Activated gamma-delta T cell treated with Interleukin-2 at 50 U/mL for 16 hours (primary cell): ENCODE measurements around the gene PRSS23.

ENCODE experiments used
- DNase-seq: peaks from one replicate; pipeline ENCODE4 v3.0.0-alpha.2; 2020

Gene PRSS23

DNA sequence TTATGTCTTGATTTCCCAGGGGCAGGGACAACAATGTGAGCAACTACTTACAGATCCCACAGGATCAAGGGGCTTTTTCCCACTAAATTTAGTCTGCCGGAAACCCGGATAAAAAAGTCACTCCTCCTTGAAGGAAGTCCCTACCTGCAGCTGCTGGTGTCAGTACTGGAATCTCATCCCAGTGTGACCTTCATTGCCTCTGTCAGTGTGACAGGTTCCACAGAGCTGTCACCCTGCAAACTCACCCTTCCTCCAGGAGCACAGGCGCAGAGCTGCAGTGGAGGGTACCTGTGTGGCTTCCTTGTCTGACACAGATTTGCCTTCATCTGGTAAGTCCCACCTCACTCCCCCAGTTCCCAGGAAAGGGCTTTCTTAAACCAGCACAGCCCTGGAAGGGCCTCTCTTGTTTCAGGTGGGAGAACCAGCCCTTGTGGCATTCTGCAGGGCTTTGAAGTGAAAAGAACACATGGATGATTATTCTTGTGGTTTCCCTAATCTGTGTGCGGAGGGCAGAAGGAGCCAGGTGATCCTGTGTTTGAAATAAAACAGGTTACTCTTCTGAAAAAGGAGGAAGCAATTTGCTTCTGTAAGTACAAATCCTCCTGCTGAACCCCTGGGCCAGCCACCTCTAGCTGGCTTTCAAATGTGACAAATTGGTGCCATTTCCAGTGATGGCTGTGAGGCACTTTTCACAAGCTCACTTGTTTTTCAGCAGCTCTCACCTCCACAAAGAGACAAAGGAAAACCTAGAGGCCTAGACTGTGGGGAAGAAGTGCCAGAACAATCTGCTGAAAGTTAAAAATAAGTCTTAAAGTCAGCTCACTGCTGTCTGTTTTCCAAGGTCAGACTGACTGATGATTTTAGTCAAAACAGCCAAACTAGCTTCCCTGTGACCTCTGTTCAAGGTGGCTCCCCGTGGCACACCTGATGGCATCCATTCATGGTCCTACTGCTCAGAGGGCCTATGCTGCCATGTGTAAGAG is 9.2 kb upstream of the PRSS23 start:
- DNase-seq = no peak

DNA sequence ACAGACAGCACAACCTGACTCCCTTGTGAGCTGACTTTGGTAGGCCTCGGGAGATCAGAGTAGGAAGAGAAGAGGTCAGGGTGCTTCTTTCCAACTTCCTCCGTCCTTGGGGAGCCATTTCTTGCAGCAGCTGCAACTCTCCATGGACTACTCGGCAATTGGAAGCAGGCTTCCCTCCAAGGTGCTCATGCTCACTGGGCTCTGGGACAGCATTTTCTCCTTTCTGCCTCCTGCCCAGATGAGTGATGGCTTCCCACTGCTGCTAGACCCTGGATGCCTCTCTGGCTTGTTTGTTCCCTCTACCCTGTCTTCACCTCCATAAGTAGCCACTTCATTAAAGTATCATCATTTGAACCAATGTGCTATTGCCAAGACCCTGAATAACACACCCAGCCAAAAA is 8.2 kb upstream of the PRSS23 start:
- DNase-seq = no peak

DNA sequence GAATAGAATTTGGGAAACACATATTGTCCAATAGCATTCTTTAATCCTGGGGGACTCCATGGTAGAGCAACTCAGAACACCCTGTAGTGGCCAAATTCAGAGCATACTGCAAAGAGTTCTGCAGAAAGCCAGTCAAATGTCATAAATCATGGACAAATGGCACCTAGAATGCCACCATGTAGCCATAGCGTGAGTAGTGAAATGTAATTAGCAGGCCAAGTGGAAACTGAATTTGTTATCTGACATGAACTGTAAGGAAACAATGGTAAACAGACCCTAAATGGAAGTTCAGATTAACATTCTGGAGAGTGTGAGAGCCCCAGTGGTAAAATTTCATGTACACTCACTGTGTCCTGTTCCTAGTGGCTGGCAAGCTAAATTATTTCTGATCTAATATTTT is 7.0 kb upstream of the PRSS23 start:
- DNase-seq = no peak

DNA sequence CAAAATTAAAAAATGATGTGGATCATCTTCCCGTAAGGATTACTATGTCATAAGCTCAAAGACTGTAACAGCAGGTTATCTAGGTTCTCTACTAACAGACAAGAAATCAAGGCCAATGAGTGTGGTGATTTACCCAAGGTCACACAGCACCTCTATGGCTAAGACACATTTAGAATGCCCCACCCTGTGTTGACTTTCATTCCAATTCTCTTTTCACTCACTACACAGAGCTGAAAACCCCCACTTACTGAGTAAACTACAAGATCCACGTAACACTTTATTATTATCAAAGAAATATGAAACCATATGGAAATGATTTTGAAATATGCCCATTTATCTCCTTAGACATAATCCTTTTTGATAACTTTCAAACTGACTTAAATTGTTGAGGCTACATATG is 4.8 kb upstream of the PRSS23 start:
- no peak for DNase-seq

DNA sequence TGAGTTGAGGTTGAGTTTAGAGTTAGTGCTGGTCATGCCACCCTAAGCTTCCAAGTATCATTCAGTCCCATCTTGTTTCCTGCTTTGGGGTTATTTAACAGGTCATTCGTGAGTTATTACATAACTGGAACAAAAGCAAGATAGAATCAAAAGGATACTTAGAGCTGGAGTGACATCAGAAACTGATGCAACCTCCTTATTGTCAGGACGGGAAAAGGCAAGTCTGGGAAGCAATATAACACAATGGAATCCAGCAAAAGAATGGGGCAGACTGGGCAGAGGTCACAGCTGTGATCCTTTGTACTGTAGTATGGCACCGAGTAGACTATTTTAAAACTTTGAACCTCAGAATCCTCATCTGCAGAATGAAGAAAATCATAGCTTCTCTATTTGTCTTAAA is 4.4 kb upstream of the PRSS23 start:
- no peak for DNase-seq

DNA sequence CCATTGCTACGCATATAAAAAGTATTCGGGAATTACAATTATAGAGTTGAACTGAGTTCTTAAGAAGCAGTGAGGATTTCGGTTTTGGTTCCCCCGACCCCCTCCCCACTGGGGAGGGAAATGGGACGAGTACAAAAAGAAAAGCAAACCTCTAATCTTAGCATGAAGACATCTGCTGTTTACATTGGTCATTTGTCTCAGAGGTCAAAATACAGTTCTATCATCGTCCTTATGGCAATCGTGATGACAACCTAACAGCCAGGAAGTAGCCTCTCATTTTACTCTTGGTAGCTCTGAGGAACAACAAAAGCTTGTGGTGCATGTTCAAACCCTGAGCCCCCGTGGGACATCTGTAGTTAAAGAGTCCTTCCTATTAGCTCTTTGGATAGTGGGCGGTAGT is 3.2 kb upstream of the PRSS23 start:
- no peak for DNase-seq

DNA sequence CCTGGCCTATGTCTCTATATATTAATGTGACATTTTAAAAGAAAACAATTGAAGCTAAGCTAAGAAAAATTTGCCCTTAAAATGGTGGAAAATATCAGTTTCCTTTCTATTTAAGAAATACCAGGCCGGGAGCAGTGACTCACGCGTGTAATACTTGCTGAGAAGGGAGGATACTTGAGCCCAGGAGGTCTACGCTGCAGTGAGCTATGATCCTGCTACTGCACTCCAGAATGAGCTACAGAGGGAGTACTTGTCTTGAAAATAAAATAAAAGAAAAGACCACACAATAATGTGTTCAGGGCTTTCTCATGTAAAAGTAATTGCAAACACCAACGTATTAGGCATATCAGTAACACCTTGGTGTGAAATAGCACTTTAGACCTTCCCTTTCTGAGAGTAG is 1.4 kb upstream of the PRSS23 start:
- DNase-seq = no peak

DNA sequence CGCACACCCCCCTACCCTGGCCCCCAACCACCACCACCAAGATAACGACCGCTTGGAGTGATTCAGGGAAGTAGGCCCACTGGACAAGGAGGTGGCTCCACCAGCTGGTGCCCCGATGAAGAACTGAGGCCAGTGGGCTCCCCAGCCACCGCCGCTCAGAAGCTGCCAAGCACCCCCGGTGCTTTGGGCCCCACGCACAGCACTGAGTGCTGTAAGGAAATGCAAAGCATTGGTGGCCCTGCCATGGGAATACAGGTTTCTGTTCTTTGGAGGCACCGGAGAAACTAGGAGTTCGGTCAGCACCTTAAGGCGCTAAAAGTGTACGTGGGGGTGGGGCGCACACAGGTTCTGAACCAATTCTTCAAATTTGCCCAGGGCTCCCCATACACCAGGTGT is 664 bp upstream of the PRSS23 start:
- no peak for DNase-seq

DNA sequence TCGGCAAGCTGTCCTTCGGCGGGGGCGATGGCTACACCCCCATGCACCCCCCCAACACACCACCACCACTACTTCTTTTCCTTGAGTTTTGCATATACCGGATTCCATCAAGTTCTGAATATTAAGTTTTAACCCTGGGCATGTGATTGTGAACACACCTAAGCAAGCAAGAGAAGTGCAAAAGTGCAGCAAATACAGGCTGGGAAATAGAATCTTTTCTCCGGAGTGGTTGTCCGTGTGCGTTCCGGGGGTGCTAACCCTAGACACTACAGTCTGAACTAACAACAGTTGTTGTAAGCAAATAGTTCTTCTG is 574 bp downstream of the PRSS23 start:
- no peak for DNase-seq

DNA sequence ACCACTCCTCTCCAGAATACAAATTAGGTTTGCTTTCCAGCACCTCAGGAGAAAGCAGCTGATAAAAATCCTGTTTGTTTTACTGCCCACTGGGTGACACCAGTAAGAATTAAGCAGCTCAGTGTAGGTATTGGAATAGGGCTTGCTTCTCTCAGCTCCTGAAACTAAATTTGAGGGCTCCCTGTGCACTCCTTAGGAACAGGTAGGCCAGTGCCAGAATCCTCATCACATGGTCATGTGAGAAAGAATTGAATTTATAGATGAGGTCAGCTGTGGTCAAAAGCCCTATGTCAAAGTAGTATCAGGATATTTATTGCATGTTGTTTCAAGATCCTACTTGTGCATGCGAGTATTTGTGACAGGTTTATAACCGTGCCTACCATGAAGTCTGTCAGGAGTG is 1.0 kb downstream of the PRSS23 start:
- DNase-seq = no peak

DNA sequence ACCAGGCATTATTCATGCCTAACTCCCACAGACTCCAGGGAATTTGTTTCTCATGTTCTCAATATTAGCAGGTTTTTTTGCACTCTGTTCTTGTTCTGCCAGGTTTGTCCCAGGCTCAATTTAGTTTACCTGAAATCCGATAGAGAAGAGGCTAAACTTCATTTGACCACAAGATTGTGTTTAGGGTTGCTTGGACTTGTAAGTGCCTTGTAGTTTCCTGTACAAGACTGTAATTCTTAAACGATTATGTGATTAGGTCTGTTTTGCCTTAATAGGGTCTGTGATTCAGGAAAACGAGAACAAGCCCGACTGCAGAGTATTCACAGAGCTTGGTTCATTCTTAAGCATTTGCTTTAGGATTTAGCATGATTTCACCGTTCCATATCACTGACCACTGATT is 1.8 kb downstream of the PRSS23 start:
- no peak for DNase-seq

DNA sequence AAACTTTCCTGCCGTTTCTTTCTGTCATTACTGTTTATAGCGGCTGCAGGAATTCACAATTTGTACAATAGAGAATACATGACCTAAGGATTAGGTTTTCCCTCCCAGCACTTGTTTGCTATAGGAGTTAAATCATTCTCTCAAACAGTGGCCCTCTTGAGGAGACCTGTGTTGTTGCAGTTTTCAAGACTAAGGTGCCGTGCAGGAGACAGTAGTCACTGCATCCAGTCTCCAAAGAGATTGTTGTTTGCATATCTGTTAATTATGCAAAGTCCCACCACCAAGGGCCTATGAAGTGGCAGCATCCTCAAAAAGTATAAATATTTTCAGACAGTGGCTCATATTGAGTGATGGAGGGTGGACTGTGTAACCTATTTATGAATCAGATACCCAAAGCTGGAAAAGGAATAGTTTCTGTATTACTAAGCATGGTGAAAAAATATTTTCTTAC is 2.3 kb downstream of the PRSS23 start:
- DNase-seq = no peak

DNA sequence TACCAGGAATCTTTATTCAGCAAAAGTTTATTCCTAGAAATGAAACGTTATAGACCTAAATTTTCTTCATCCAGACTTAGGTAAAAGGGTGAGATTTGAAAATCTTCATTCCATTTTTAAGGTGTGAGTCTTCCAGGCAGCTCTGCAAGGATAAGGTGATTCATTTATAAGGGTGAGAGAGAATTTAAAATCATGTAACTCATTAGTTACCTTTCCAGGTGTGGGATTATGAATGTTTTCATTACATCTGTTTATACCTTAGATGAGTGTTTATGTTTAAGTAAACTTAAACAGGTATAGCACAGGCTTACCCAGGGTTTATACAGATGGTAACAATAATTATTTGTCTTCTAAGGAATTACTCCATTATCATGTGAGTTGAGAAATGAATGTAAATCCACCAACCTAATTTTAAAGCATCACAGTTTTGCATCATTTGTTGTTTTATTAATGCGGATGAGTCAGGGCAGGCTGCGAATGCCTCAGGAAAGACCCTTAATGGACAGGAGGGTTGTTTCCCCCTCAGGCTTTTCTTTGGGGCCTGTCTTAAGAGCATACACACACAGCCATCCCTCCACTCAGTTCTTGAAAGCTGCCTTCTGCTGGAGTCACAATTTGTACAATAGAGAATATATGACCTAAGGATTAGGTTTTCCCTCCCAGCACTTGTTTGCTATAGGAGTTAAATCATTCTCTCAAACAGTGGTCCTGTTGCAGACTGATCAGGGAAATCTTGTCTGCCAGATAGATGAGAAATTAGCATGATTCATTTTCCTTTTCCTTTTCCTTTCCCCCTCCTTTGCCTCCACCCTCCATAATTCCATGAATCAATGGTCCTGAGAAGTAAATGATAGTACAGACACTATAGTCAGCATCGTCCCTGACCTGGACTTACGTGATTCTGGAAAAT is 3.0 kb downstream of the PRSS23 start:
- DNase-seq = no peak

DNA sequence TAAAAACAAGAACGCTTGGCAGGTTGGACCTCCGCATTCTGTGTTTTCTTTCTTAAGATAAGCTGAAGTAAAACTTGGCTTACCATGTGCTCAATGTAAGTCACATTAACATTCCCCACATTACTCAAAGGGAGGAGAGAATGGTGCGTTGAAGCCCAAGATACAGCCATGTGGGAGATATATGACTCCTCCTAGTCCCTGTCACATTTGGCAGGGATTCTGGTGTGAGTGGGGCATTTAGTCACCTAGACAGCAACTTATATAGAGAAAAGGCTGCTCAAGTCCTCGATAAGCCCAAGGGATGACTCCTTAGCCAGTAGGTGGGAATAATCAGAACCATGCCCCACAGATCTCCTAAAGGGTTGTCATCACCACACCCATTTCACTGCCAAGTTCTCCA is 4.6 kb downstream of the PRSS23 start:
- no peak for DNase-seq

DNA sequence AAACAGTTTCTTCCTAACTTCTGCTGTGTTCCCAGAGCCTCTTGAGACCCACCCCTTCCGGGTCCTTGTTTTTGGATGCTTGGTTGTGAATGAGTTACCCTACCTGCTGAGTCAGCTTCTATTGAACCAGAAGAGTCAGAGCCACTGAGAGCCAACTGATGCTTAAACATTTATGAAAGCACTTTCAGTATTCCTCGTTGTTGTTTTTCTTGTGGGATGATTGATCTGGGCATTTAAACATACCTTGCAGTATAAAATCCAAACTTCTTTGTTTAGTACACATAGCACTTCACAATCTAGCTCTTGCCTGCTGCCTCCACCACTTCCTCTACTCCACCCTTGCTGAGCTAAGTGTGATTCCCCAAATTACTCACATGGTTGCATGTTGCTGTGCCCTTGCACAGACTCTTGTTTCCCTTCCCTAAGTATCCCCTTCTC is 5.5 kb downstream of the PRSS23 start:
- DNase-seq = no peak

DNA sequence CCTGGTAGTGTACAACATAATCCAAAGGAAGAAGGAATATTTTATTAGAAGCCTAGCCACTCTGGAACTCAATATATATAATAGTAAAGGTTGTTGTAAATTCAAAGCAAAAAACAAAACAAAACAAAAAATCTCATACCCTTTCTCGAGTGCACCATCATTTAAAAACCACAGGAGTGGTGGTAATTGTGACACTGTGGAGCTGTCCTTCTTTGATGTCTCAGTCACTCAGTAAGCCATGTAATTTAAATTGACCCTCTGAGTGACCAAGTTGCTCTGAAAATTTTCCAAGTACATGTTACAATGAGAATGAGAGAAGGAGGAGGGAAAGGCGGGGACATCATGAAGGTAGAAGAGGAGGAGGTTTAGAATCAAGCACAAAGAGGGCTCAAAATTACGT is 6.6 kb downstream of the PRSS23 start:
- DNase-seq = no peak

DNA sequence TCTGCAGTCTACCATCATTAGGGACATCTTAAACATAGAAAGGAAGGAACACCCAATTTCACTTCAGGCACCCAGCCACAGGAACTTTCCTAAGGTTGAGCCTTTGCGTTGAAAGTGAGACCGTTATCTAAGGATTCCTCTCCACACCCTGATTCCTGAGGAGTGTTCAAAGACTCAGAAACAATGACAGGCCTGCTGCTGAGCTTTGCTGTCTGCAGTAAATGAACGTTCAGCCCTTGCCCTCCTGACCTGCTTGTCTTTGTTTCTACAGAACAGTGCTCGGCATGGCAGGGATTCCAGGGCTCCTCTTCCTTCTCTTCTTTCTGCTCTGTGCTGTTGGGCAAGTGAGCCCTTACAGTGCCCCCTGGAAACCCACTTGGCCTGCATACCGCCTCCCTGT is 7.0 kb downstream of the PRSS23 start:
- no peak for DNase-seq

DNA sequence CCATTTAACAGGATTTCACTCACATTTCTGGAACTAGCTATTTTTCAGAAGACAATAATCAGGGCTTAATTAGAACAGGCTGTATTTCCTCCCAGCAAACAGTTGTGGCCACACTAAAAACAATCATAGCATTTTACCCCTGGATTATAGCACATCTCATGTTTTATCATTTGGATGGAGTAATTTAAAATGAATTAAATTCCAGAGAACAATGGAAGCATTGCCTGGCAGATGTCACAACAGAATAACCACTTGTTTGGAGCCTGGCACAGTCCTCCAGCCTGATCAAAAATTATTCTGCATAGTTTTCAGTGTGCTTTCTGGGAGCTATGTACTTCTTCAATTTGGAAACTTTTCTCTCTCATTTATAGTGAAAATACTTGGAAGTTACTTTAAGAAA is 9.2 kb downstream of the PRSS23 start:
- no peak for DNase-seq

DNA sequence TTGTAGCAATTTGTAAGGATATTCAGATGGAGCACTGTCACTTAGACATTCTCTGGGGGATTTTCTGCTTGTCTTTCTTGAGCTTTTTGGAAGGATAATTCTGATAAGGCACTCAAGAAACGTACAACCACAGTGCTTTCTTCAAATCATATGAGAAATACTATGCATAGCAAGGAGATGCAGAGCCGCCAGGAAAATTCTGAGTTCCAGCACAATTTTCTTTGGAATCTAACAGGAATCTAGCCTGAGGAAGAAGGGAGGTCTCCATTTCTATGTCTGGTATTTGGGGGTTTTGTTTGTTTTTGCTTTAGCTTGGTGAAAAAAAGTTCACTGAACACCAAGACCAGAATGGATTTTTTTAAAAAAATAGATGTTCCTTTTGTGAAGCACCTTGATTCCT is 9.9 kb downstream of the PRSS23 start:
- DNase-seq = no peak

DNA sequence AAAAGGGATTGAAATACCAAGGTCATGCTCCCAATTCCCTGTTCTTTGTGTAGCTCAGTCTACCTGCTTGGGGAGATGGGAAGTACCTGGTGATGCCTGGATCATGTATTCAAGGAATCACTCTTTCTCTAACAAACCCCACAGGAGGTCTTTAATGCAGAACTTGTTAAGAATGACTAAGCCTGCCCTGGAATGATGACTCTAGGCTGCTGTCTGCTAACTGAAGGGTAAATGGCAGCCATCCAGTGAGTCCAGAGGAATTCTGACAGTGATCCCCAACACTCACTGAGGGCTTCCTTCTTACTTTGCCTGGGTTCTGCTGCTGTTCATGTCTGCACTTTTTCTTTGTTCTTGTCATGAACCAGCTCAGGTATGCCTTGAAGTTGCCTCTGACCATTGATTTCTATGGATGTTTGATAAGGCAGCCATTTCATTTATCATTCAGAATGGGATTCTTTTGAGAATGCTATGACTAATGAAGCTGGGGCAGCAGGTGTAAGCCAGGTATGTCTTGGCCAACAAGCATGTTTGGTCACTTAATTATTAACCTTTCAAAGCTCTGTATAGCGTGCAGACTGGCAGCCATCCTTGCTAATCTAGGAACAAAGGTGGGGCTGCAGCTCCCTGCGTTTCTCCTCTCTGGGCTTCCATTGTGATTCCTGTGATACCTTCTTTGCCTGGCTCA is 11.4 kb downstream of the PRSS23 start:
- no peak for DNase-seq

DNA sequence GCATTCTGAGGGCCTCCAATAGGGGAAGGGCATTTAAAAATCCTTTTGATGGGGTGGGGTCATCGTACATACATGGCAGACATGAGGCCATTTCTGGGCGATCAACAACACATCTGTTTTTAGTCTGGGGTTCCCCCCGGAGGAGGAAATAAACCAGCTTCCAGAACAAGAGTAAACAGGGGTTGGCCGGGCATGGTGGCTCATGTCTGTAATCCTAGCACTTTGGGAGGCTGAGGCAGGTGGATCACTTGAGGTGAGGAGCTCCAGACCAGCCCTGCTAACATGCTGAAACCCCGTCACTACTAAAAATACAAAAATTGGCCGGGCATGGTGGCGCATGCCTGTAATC is 12.0 kb downstream of the PRSS23 start:
- no peak for DNase-seq

DNA sequence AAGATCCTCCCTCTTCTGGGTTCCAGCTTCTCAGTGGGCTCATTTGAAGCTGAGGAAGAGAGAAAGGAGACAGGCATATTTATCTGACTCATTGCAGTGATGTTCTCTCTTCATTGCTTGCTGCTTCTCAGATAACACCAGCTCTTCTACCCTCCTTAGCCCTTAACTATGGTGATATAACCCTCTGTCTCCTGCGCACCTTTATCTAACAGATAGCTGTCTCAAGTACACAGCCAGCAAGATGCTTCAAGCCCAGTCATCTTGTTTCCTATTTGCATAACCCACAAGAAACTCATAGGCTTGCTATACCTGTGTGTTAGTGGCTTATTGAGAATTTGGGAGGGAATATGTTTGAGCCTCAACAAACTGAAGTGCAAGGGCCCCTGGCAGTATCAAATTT is 12.6 kb downstream of the PRSS23 start:
- no peak for DNase-seq

DNA sequence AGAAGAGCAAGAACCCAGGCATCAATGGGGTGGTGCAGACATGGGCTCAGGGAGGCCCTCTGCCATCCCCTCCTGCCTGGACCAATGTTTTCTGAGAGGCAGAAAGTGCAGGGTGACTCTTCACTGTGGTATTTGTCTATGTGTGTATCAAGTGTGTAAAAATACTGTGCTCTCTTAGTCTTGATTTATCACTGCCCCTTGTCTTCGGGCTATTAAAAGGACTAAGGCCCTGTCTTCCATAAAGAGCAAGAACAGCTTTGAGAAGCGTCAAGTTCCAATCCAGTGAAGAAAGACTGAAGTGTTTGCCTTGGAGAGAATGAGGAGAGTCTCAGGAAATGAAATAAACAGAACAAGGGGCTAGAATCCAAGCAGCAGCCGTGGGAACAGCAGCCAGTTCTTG is 14.4 kb downstream of the PRSS23 start:
- DNase-seq = no peak

DNA sequence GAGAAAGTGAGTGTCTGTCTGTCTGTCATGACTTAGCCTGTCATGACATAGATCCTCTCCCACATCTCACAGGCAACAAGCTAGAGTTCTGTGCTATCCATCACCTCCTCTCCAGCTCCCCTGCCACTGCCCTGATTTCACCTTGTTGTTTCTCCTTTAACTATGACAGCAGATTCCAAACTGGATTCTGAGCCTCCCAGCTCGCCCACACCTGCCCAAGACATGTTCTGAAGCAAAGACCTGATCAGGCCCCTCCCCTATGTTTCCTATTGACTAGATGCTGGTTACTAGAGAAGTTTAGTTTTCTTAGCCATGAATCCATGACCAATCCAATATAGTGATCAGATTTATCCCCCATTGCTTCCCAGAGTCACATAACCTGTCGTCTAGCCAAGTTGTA is 15.4 kb downstream of the PRSS23 start:
- no peak for DNase-seq
